RWPE2 (cell line): Measurements from ENCODE around the gene ZHX3.

Source experiments
- ATAC-seq: fragments of 200-7000 bp; cut with Tn5 transposase; 3 replicates; pipeline ENCODE4 v1.9.1; 2021; ENCODE audit warnings: low read depth
- DNase-seq: peaks from one replicate; pipeline ENCODE4 v3.0.0-alpha.2; 2020; ENCODE audit warnings: low spot score
- H3K27ac ChIP-seq: fragments of 450-650 bp; 2 replicates; pipeline ENCODE4 v1.5.1; 2017; ENCODE audit warnings: mild to moderate bottlenecking; ENCODE audit not compliant: poor library complexity, severe bottlenecking
- H3K27me3 ChIP-seq: fragments of 250-450 bp; sonication (Bioruptor Pico); 2 replicates; pipeline ENCODE4 v1.5.1; 2021; ENCODE audit warnings: mild to moderate bottlenecking, moderate library complexity; ENCODE audit not compliant: insufficient read depth, poor library complexity, severe bottlenecking
- H3K36me3 ChIP-seq: fragments of 250-450 bp; sonication (Bioruptor Pico); 2 replicates; pipeline ENCODE4 v1.5.1; 2020; ENCODE audit warnings: low read depth, mild to moderate bottlenecking, moderate library complexity
- H3K4me1 ChIP-seq: fragments of 250-450 bp; sonication (Bioruptor Pico); 2 replicates; pipeline ENCODE4 v1.5.1; 2021; ENCODE audit warnings: mild to moderate bottlenecking, moderate library complexity; ENCODE audit not compliant: insufficient read depth, poor library complexity, severe bottlenecking
- H3K4me3 ChIP-seq: fragments of 250-450 bp; sonication (Bioruptor Pico); 2 replicates; pipeline ENCODE4 v1.5.1; 2021; ENCODE audit warnings: mild to moderate bottlenecking, moderate library complexity; ENCODE audit not compliant: severe bottlenecking
- H3K9me3 ChIP-seq: fragments of 250-450 bp; sonication (Bioruptor Pico); 2 replicates; pipeline ENCODE4 v1.5.1; 2021; ENCODE audit warnings: mild to moderate bottlenecking, moderate library complexity; ENCODE audit not compliant: severe bottlenecking
- TF ChIP-seq, protein P1 (sequence below): fragments of 450-650 bp; IDR thresholded peaks from one replicate; pipeline ENCODE4 v1.5.1; 2017; ENCODE audit warnings: mild to moderate bottlenecking, moderate library complexity; ENCODE audit not compliant: poor library complexity, severe bottlenecking

The ZHX3 gene

DNA sequence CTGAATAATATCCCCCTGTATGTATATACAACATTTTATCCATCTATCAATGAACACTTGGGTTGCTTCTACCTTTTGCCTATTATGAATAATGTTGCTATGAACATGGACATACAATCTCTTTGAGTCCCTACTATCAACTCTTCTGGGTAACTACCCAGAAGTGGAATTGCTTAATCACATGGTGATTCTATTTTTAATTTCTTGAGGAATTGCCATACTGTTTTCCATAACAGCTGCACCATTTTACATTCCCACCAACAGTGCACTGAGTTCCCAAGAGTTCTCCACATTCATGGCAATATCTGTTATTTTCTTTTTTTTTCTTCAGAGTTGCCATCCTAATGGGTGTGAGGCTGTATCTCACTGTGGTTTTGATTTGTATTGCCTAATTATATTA is 88.3 kb downstream of the ZHX3 start:
- H3K4me1 ChIP-seq, result peaks cover 27% of the 10 kb centered on the region
- ATAC-seq (no peak), DNase-seq (no peak)
- H3K27me3 ChIP-seq, result no peaks in the 10 kb centered on the region
- 0 out of 2 replicates have a peak, but pooled peaks cover 4% of the 10 kb centered on the region for H3K36me3 ChIP-seq
- TF ChIP-seq, protein P1, sequence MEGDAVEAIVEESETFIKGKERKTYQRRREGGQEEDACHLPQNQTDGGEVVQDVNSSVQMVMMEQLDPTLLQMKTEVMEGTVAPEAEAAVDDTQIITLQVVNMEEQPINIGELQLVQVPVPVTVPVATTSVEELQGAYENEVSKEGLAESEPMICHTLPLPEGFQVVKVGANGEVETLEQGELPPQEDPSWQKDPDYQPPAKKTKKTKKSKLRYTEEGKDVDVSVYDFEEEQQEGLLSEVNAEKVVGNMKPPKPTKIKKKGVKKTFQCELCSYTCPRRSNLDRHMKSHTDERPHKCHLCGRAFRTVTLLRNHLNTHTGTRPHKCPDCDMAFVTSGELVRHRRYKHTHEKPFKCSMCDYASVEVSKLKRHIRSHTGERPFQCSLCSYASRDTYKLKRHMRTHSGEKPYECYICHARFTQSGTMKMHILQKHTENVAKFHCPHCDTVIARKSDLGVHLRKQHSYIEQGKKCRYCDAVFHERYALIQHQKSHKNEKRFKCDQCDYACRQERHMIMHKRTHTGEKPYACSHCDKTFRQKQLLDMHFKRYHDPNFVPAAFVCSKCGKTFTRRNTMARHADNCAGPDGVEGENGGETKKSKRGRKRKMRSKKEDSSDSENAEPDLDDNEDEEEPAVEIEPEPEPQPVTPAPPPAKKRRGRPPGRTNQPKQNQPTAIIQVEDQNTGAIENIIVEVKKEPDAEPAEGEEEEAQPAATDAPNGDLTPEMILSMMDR, result no peak
- no peaks in the 10 kb centered on the region for H3K9me3 ChIP-seq
- H3K4me3 ChIP-seq, result no peak overlapping the region
- H3K27ac ChIP-seq, result no peak overlapping the region

DNA sequence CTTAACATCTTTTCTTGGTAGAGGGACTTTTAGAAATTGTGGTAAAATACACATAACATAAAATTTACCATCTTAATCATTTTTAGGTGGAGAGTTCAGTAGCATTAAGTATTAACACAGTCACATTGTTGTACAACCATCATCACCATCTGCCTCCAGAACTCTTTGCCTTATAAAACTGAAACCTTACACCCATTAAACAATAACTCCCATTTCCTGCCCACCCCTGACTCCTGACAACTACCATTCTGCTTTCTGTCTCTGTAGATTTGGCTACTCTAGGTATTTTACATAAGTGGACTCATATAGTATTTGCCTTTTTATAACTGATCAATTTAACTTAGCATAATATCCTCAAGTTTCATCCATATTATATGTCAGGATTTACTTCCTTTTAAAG is 88.7 kb downstream of the ZHX3 start:
- DNase-seq (no peak), ATAC-seq (no peak)
- Histone ChIP-seq H3K9me3 (no peaks in the 10 kb centered on the region), H3K4me1 (peaks cover 25% of the 10 kb centered on the region), H3K27me3 (no peaks in the 10 kb centered on the region), H3K4me3 (no peak overlapping the region), H3K27ac (no peak overlapping the region), H3K36me3 (0 out of 2 replicates have a peak, but pooled peaks cover 4% of the 10 kb centered on the region)
- TF ChIP-seq, protein P1, result no peak

DNA sequence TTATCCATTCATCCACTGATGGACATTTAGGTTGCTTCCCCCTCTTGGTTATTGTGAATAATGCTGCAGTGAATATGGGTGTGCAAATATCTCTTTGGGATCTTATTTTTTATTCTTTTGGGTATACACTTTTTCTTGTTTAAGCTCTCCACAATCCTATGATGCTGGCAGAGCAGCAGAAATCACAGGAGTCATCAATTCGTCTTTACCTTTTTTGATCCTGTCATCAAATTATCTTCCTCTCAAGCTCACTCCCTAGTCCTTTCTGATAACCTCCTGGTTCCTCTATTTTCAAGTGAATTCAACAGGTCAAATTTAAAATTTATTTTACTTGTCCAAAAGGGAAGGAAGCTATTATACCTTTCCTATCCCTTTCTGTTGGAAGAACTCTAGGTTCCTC is 91.1 kb downstream of the ZHX3 start:
- no peak for ATAC-seq
- DNase-seq, result no peak
- TF ChIP-seq, protein P1, result no peak
- Histone ChIP-seq H3K9me3 (no peaks in the 10 kb centered on the region), H3K27ac (no peak overlapping the region), H3K4me1 (peaks cover 2% of the 10 kb centered on the region), H3K36me3 (0 out of 2 replicates have a peak, but pooled peaks cover 4% of the 10 kb centered on the region), H3K27me3 (no peaks in the 10 kb centered on the region), H3K4me3 (no peak overlapping the region)

DNA sequence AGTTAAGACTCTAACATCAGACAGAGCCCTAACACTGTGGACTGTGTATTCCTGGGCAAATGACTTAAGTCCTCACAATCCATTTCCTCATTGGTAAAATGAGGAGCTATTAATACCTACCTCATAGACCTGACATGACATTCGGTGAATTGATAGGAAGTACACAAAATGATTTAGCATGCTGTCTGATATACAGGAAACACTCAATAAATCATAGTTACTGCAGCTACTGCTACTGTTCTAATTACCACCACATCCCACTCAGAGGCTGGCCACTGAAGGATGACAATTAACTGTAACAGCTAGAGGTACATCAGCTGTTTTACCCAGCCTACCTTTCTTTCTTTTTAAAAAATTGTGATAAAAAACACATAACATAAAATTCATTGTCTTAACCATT is 92.4 kb downstream of the ZHX3 start:
- ATAC-seq (no peak), DNase-seq (no peak)
- TF ChIP-seq, protein P1, result no peak
- no peak overlapping the region for H3K4me3 ChIP-seq
- H3K4me1 ChIP-seq, result no peaks in the 10 kb centered on the region
- no peaks in the 10 kb centered on the region for H3K36me3 ChIP-seq
- no peaks in the 10 kb centered on the region for H3K9me3 ChIP-seq
- H3K27ac ChIP-seq, result no peak overlapping the region
- H3K27me3 ChIP-seq, result no peaks in the 10 kb centered on the region

DNA sequence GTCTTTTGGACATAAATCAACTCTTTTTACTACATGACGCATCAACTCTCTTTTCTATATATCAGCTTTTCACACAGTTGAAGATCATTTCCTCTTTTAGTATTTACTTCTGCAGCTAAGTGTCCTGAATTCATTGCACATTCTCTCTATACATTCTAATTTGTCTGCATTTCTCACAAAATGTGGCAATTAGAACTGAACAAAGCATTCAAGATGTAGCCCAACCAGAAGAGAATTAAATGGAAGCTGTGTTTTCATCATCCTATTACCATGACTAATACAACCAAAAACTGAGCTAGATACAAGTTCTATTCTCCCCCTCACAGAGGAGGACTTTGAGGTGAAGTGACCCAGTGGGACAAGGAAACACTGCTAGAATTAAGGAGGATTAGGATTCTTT is 93.2 kb downstream of the ZHX3 start:
- Histone ChIP-seq H3K9me3 (no peaks in the 10 kb centered on the region), H3K36me3 (no peaks in the 10 kb centered on the region), H3K4me3 (no peak overlapping the region), H3K27me3 (no peaks in the 10 kb centered on the region), H3K4me1 (no peaks in the 10 kb centered on the region), H3K27ac (no peak overlapping the region)
- ATAC-seq, result no peak
- TF ChIP-seq, protein P1, result no peak
- DNase-seq, result no peak
